ENCODE results near the gene MICA.

Gene MICA

DNA sequence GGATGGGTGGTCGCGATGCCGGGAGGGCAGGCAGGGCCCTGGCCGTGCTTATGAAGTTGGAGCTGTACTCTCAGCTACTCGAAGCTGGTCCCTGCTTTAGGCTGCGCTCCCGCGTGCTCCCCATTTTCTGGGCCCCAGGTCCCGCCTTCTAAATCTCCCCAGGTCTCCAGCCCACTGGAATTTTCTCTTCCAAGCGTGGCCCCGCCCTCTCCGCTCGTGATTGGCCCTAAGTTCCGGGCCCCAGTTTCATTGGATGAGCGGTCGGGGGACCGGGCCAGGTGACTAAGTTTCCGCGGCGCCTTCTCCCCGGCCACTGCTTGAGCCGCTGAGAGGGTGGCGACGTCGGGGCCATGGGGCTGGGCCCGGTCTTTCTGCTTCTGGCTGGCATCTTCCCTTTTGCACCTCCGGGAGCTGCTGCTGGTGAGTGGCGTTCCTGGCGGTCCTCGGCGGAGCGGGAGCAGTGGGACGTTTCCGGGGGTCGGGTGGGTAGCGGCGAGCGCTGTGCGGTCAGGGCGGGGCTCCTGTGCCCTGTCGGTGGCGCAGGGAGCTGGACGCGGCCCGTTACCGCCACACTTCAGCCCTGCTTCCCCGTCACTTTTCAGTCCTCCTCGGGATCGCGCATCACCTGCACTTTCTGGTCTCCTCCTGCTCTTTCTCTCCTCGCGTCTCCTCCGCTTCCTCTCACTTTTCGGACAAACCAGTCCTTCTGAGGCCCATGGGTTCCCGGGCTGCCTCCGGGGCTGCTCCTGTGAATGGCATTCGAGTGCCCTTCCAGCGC is at the start of gene MICA:
Gene MICA, plus strand, starts transcription at position 313 of the 778 bp plus-strand sequence. Its CDS starts 38 bp downstream, at position 351.
- no peak for TF ChIP-seq CTCF (IDR thresholded peaks at IDR 0.05; ENCODE audit: borderline replicate concordance, insufficient read depth, low read depth, low read length)

DNA sequence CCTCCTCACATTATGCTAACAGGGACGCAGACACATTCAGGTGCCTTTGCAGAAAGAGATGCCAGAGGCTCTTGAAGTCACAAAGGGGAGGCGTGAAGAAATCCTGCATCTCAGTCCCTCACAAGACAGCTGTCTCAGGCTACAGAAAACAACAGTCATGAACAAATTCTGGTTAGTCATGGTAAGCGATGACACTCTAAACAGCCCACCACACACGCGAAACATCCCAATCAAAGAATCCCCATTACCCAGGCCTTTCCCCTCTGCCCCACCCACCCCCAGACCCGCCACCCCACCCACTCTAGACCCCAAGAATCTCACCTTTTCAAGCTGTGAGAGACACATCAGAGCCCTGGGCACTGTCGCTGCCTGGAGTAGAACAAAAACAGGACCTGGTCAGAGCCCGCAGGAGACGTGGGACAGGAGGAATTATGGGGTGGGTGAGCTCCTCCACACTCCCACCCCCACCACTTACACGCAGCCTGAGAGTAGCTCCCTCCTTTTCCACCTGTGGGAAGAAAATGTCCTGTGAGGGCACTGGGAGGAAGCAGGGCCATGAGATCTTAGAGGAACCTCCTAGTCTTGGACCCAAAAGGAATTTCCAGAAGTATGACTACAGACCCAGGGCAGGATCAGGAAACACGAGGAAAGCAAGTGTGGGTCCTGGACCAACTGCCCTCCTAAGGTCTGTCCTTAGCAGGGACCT is 49.1 kb upstream of the MICA start:
- H3K4me3 ChIP-seq (ENCODE audit: low read depth, low read length) = peak overlapping the region; percentile 57
- no peak for TF ChIP-seq CTCF (IDR thresholded peaks at IDR 0.05; ENCODE audit: borderline replicate concordance, insufficient read depth, low read depth, low read length)

More for the DNA sequence above, at the start of gene MICA:
- H3K4me3 ChIP-seq (ENCODE audit: low read depth, low read length) = peak within 1 kb of the TSS; percentile 72

- H3K4me3 ChIP-seq (ENCODE audit: low read depth, low read length) = peak overlapping the region; percentile 57
- no peak for TF ChIP-seq CTCF (IDR thresholded peaks at IDR 0.05; ENCODE audit: borderline replicate concordance, insufficient read depth, low read depth, low read length)
These were observed 48.4 kb upstream of the MICA start for GRCh38 chr6:31354864-31355582.

DNA sequence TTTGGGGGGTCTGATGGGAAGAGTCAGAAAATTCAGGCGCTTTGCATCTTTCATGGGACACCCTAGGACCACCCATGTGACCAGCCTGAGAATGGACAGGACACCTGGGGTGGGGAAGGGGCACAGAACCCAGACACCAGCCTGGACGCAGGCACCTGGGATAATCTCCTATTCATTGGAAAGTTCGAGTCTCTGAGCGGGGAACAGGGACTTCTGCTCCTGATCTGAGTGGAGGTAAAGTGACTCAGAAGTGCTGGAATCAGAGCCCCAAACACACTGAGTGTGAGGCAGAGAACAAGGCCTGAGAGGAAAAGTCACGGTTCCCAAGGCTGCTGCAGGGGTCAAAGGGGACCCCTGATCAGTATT is 47.8 kb upstream of the MICA start:
- no peak for TF ChIP-seq CTCF (IDR thresholded peaks at IDR 0.05; ENCODE audit: borderline replicate concordance, insufficient read depth, low read depth, low read length)
- H3K4me3 ChIP-seq (ENCODE audit: low read depth, low read length) = peak overlapping the region; percentile 57

DNA sequence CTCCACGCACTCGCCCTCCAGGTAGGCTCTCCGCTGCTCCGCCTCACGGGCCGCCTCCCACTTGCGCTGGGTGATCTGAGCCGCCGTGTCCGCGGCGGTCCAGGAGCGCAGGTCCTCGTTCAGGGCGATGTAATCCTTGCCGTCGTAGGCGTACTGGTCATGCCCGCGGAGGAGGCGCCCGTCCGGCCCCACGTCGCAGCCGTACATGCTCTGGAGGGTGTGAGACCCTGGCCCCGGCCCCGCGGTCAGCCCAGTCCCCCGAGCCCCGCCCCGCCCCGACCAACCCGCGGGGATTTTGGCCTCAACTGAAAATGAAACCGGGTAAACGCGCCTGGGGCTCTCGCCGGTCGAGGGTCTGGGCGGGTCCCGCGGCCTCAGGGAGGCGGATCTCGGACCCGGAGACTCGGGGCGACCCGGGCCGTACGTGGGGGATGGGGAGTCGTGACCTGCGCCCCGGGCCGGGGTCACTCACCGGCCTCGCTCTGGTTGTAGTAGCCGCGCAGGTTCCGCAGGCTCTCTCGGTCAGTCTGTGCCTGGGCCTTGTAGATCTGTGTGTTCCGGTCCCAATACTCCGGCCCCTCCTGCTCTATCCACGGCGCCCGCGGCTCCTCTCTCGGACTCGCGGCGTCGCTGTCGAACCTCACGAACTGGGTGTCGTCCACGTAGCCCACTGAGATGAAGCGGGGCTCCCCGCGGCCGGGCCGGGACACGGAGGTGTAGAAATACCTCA is 47.0 kb upstream of the MICA start:
- no peak for TF ChIP-seq CTCF (IDR thresholded peaks at IDR 0.05; ENCODE audit: borderline replicate concordance, insufficient read depth, low read depth, low read length)
- H3K4me3 ChIP-seq (ENCODE audit: low read depth, low read length) = peak overlapping the region; percentile 57

GRCh38 chr6:31356946-31357466 is 46.4 kb upstream of the MICA start, which contains the start of gene HLA-B:
Gene HLA-B, minus strand, starts transcription at chr6:31357179. Its CDS starts 21 bp downstream, at chr6:31357158.
- peak within 1 kb of the TSS; percentile 57 for H3K4me3 ChIP-seq (ENCODE audit: low read depth, low read length)
- no peak for TF ChIP-seq CTCF (IDR thresholded peaks at IDR 0.05; ENCODE audit: borderline replicate concordance, insufficient read depth, low read depth, low read length)

Measured in GM12875 (cell line).